HepG2 (cell line): Measurements from ENCODE around the gene BCL2L2. TPM values are rescaled to one million over a fixed set of nuclear protein-coding genes. Genes with fewer than 3 reads are reported as not detected.

Source experiments
- ARNT ChIP-seq: fragments of 450-650 bp; IDR thresholded peaks from 2 replicates; pipeline ENCODE4 v1.6.1; 2017
- ATF1 ChIP-seq: IDR thresholded peaks from 2 replicates; pipeline ENCODE4 v1.6.1; 2016; ENCODE audit warnings: mild to moderate bottlenecking, control low read depth
- BRCA1 ChIP-seq: sonication (generic); formaldehyde crosslinking; IDR thresholded peaks from 2 replicates; pipeline ENCODE4 v1.4.0; 2020; ENCODE audit warnings: missing genetic modification reagents
- EZH2 ChIP-seq: conservative IDR thresholded peaks from 2 replicates; pipeline ENCODE4 v1.6.1; 2012; ENCODE audit warnings: mild to moderate bottlenecking, low read depth, low read length, moderate library complexity
- FOXP1 ChIP-seq, 2 experiments: fragments of 450-650 bp in 1 of 2; IDR thresholded peaks; 2 replicates each; pipeline ENCODE4 v1.6.1; 2017 to 2018; ENCODE audit warnings: antibody characterized with exemption in 1 of 2
- HDAC1 ChIP-seq: sonication (generic); formaldehyde crosslinking; IDR thresholded peaks from 2 replicates; pipeline ENCODE4 v1.5.1; 2020; ENCODE audit warnings: mild to moderate bottlenecking, missing genetic modification reagents
- HOXA9 ChIP-seq: sonication (generic); formaldehyde crosslinking; IDR thresholded peaks from 2 replicates; pipeline ENCODE4 v1.8.1; 2022; ENCODE audit warnings: missing genetic modification reagents, mild to moderate bottlenecking, moderate library complexity, borderline replicate concordance
- KDM2A ChIP-seq: sonication (generic); formaldehyde crosslinking; IDR thresholded peaks from 2 replicates; pipeline ENCODE4 v1.4.0; 2020; ENCODE audit warnings: low read depth, missing genetic modification reagents, borderline replicate concordance
- KDM6A ChIP-seq: IDR thresholded peaks from 2 replicates; pipeline ENCODE4 v1.6.1; 2016; ENCODE audit warnings: low read depth
- KMT2B ChIP-seq: IDR thresholded peaks from 2 replicates; pipeline ENCODE4 v1.6.1; 2016; ENCODE audit warnings: missing genetic modification reagents, missing compliant biosample characterization
- REST ChIP-seq, 2 experiments: IDR thresholded peaks; 2 replicates each; pipeline ENCODE4 v1.6.1; 2011 to 2012; ENCODE audit warnings: low read length in 2 of 2, borderline replicate concordance in 1 of 2, low read depth in 1 of 2, mild to moderate bottlenecking in 1 of 2, moderate library complexity in 1 of 2
- SYNCRIP ChIP-seq: fragments of 200-400 bp; formaldehyde crosslinking; IDR thresholded peaks from 2 replicates; pipeline ENCODE4 v1.6.1; 2018; ENCODE audit warnings: mild to moderate bottlenecking, low read depth, low read length; ENCODE audit not compliant: insufficient read depth
- TBP ChIP-seq: sonication (generic); formaldehyde crosslinking; IDR thresholded peaks from 2 replicates; pipeline ENCODE4 v1.5.0; 2020; ENCODE audit warnings: missing genetic modification reagents
- TEF ChIP-seq: sonication (generic); formaldehyde crosslinking; IDR thresholded peaks from 2 replicates; pipeline ENCODE4 v1.5.0; 2020; ENCODE audit warnings: missing genetic modification reagents
- U2AF1 ChIP-seq: fragments of 200-400 bp; formaldehyde crosslinking; optimal IDR thresholded peaks from 2 replicates; pipeline ENCODE3; 2017; ENCODE audit warnings: mild to moderate bottlenecking, low read depth, low read length
- ZNF253 ChIP-seq: sonication (generic); formaldehyde crosslinking; IDR thresholded peaks from 2 replicates; pipeline ENCODE4 v1.8.0; 2022; ENCODE audit warnings: mild to moderate bottlenecking, missing genetic modification reagents, borderline replicate concordance
- ZNF547 ChIP-seq: sonication (generic); formaldehyde crosslinking; IDR thresholded peaks from 2 replicates; pipeline ENCODE4 v1.5.1; 2020; ENCODE audit warnings: mild to moderate bottlenecking, missing genetic modification reagents
- ZNF550 ChIP-seq: sonication (generic); formaldehyde crosslinking; IDR thresholded peaks from 2 replicates; pipeline ENCODE4 v1.4.0; 2020; ENCODE audit warnings: mild to moderate bottlenecking, missing genetic modification reagents, borderline replicate concordance
- ZNF792 ChIP-seq: IDR thresholded peaks from 2 replicates; pipeline ENCODE4 v1.6.1; 2016
- ZSCAN29 ChIP-seq: sonication (generic); formaldehyde crosslinking; conservative IDR thresholded peaks from 2 replicates; pipeline ENCODE4 v1.4.0; 2020; ENCODE audit warnings: mild to moderate bottlenecking, missing genetic modification reagents
- polyA plus RNA-seq, 8 experiments: library from polyadenylated mRNA; depleted of rRNA in 3 of 8; stranded (reverse) in 7 of 8; unstranded in 1 of 8; fragments of >200 nt; fragmentation: Illumina TruSeq in 4 of 8; extraction: Trizol in 4 of 8; gene quantifications; 2 replicates each; pipeline versions ENCODE4 v1.2.1 to v1.2.3, GENCODE V29; 2011 to 2016; ENCODE audit warnings: low read depth in 4 of 8, missing spikeins in 1 of 8, mixed read lengths in 1 of 8; ENCODE audit not compliant: insufficient read depth in 1 of 8
- total RNA-seq, 5 experiments: library from RNA; depleted of rRNA; stranded (reverse); fragments of >200 nt; fragmentation: Illumina TruSeq; extraction: Trizol; gene quantifications; 2 replicates each; pipeline ENCODE4 v1.2.3, GENCODE V29; 2016; ENCODE audit warnings: low read depth in 1 of 5
- TF ChIP-seq, protein P1 (sequence below): sonication (generic); formaldehyde crosslinking; IDR thresholded peaks from 2 replicates; pipeline ENCODE4 v1.4.0; 2020; ENCODE audit warnings: missing genetic modification reagents, borderline replicate concordance
- TF ChIP-seq, protein P2 (sequence below): sonication (generic); formaldehyde crosslinking; IDR thresholded peaks from 2 replicates; pipeline ENCODE4 v1.4.0; 2020; ENCODE audit warnings: mild to moderate bottlenecking, missing genetic modification reagents

Gene BCL2L2
- total and polyA plus RNA-seq, 2 of the 13 experiments (the other 11 are each of a cell fraction or from before 2014, with no cell fraction given), result 28.1 to 49.8 TPM

DNA sequence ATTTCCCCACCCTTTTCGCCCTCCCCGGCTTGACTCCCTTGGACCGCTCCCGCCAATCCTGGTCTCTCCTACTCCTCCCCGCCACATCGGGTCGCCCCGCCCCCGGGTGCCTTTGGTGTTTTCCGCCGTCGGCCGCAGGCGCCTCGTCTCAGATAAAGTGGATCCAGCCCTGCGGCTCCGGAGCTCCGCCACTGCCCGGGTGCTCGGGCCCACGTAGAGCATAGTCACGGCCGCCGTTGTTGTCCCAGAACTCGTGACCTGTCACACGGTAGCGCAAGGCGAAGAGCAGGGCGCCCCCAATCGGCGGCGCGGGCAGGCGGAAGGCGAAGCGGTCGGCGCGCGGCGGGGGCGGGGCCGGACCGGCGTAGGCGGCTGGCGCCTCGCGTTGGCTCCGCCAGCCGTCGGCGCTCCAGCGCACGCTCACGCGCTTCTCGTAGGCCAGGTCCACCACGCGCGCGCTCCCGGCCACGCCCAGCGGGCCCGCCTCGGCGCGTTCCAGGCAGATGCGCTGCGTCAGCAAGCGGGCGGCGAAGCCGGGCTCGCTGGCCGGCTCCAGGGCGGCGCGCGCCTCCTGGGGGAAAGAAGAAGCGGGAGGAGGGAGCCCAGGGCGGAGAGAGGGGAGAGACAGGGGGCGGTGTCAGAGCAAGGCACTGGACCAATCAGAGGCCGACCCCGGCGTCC lies 5.2 kb upstream of the BCL2L2 start (continued):
- TF ChIP-seq TEF (CRISPR knock-in tag) (peak; percentile 28), BRCA1 (CRISPR knock-in tag) (peak; percentile 72; the same call in 1 of the 2 replicates), HDAC1 (CRISPR knock-in tag) (no peak), EZH2 (no peak), U2AF1 (peak; percentile 91), ZNF547 (CRISPR knock-in tag) (no peak; the same call in 1 of the 2 replicates), KDM2A (peak; percentile 94), KDM6A (CRISPR knock-in tag) (no peak; the same call in 1 of the 2 replicates), TBP (CRISPR knock-in tag) (peak; percentile 84; the same call in 1 of the 2 replicates), REST (IDR thresholded peaks at IDR 0.05; ENCODE audit: borderline replicate concordance in 1 of 2, low read depth in 1 of 2, low read length in 2 of 2) (peak in 1 of 2 experiments; percentile 16; a peak in 1 of 4 replicates), ZNF792 (CRISPR knock-in tag) (peak; percentile 93), FOXP1 (IDR thresholded peaks at IDR 0.05) (no peak), FOXP1 (CRISPR knock-in tag; IDR thresholded peaks at IDR 0.05) (peak; percentile 66), ZSCAN29 (CRISPR knock-in tag) (no peak), HOXA9 (CRISPR knock-in tag) (no peak), SYNCRIP (no peak), ARNT (no peak), ZNF253 (CRISPR knock-in tag) (peak; percentile 87; the same call in 1 of the 2 replicates), KMT2B (CRISPR knock-in tag) (peak; percentile 74), ATF1 (CRISPR knock-in tag) (no peak), ZNF550 (CRISPR knock-in tag) (no peak)
- TF ChIP-seq, protein P1, sequence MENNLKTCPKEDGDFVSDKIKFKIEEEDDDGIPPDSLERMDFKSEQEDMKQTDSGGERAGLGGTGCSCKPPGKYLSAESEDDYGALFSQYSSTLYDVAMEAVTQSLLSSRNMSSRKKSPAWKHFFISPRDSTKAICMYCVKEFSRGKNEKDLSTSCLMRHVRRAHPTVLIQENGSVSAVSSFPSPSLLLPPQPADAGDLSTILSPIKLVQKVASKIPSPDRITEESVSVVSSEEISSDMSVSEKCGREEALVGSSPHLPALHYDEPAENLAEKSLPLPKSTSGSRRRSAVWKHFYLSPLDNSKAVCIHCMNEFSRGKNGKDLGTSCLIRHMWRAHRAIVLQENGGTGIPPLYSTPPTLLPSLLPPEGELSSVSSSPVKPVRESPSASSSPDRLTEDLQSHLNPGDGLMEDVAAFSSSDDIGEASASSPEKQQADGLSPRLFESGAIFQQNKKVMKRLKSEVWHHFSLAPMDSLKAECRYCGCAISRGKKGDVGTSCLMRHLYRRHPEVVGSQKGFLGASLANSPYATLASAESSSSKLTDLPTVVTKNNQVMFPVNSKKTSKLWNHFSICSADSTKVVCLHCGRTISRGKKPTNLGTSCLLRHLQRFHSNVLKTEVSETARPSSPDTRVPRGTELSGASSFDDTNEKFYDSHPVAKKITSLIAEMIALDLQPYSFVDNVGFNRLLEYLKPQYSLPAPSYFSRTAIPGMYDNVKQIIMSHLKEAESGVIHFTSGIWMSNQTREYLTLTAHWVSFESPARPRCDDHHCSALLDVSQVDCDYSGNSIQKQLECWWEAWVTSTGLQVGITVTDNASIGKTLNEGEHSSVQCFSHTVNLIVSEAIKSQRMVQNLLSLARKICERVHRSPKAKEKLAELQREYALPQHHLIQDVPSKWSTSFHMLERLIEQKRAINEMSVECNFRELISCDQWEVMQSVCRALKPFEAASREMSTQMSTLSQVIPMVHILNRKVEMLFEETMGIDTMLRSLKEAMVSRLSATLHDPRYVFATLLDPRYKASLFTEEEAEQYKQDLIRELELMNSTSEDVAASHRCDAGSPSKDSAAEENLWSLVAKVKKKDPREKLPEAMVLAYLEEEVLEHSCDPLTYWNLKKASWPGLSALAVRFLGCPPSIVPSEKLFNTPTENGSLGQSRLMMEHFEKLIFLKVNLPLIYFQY, result peak; percentile 76
- TF ChIP-seq, protein P2, sequence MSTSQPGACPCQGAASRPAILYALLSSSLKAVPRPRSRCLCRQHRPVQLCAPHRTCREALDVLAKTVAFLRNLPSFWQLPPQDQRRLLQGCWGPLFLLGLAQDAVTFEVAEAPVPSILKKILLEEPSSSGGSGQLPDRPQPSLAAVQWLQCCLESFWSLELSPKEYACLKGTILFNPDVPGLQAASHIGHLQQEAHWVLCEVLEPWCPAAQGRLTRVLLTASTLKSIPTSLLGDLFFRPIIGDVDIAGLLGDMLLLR (CRISPR knock-in tag), result peak; percentile 78; the same call in 1 of the 2 replicates
